AG04450 (cell line): ENCODE results near the gene ENKUR. TPM values are rescaled to one million over a fixed set of nuclear protein-coding genes. Genes with fewer than 3 reads are reported as not detected.
"Not testable (repeated sequence)": the region's sequence is repeated elsewhere in the genome, so short reads cannot be mapped to it uniquely, and the experiment has no call there.

Experiments used
- CTCF ChIA-PET: fragments of 300-600, 350-600 bp; formaldehyde crosslinking; extraction: SDS; loops from one replicate; lab custom pipeline; 2022; ENCODE audit warnings: antibody characterized with exemption, inconsistent platforms; lab: Charles Lee
- POLR2A ChIA-PET: fragments of 350-600 bp; formaldehyde crosslinking; extraction: SDS; loops from one replicate; lab custom pipeline; 2021; ENCODE audit warnings: antibody characterized with exemption, inconsistent platforms; lab: Yijun Ruan, JAX
- DNase-seq: peaks from one replicate; pipeline ENCODE4 v3.0.0-alpha.2; 2011; ENCODE audit warnings: low read depth, low spot score
- H3K27ac ChIP-seq: one replicate; pipeline ENCODE4 v1.5.1; 2012; ENCODE audit warnings: low read depth, low read length, control low read depth
- H3K27me3 ChIP-seq: one replicate; pipeline ENCODE4 v1.6.0; 2012; ENCODE audit warnings: low read length; ENCODE audit not compliant: control insufficient read depth, insufficient read depth
- H3K4me3 ChIP-seq: 2 replicates; pipeline ENCODE4 v1.5.1; 2011; ENCODE audit warnings: mild to moderate bottlenecking, low read depth, low read length, control low read depth
- H3K9me3 ChIP-seq: 2 replicates; pipeline ENCODE4 v1.5.1; 2012; ENCODE audit warnings: low read length; ENCODE audit not compliant: control insufficient read depth, insufficient read depth
- polyA plus RNA-seq: library from polyadenylated mRNA; depleted of rRNA; stranded (reverse); fragments of >200 nt; gene quantifications from 2 replicates; pipeline ENCODE4 v1.2.3, GENCODE V29; 2011
- TF ChIP-seq, protein P1 (sequence below): IDR thresholded peaks from 2 replicates; pipeline ENCODE4 v1.5.1; 2011; ENCODE audit warnings: low read depth, low read length, control low read depth, inconsistent platforms

ENKUR gene
- polyA plus RNA-seq, 1 experiment, result 0.11 TPM

DNA sequence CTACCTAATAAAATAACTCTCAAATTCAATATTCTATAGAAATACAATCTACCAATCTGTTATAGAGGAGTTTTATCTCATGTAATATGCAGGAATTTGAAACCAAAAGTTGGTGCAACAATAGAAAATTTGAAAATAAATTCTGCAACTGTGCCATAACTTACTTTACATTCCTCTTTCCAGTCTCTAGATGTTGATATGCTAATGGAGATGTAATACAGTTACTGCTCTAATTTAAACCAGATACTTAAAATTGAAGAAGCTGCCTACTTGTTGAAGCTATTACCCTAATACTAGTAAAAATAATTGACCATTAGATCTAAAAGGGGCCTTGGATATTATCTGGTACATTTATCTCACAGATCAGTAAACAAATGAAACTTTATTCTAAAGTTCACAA is 1.4 kb downstream of the ENKUR start:
- DNase-seq, result no peak
- CTCF ChIA-PET, result no interaction called here

DNA sequence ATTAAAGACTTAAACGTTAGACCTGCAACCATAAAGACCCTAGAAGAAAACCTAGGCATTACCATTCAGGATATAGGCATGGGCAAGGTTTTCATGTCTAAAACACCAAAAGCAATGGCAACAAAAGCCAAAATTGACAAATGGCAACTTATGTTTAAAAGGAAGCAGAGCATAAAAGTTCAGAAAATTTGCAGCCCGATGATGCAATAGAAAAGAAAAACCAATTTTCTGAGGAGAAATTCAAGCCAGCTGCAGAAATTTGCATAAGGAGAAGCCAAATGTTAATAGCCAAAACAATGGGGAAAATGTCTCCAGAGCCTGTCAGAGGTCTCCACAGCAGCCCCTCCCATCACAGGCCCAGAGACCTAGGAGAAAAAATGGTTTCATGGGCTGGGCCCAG is 4.4 kb downstream of the ENKUR start:
- DNase-seq, H3K27me3 ChIP-seq, H3K9me3 ChIP-seq, H3K27ac ChIP-seq, CTCF ChIA-PET, POLR2A ChIA-PET, H3K4me3 ChIP-seq: not testable (repeated sequence)

More for the DNA sequence above, 1.4 kb downstream of the ENKUR start:
- Histone ChIP-seq H3K27ac (no peak overlapping the region), H3K9me3 (no peaks in the 10 kb centered on the region), H3K27me3 (no peaks in the 10 kb centered on the region), H3K4me3 (no peak overlapping the region)
- POLR2A ChIA-PET, result no interaction called here
- TF ChIP-seq, protein P1, sequence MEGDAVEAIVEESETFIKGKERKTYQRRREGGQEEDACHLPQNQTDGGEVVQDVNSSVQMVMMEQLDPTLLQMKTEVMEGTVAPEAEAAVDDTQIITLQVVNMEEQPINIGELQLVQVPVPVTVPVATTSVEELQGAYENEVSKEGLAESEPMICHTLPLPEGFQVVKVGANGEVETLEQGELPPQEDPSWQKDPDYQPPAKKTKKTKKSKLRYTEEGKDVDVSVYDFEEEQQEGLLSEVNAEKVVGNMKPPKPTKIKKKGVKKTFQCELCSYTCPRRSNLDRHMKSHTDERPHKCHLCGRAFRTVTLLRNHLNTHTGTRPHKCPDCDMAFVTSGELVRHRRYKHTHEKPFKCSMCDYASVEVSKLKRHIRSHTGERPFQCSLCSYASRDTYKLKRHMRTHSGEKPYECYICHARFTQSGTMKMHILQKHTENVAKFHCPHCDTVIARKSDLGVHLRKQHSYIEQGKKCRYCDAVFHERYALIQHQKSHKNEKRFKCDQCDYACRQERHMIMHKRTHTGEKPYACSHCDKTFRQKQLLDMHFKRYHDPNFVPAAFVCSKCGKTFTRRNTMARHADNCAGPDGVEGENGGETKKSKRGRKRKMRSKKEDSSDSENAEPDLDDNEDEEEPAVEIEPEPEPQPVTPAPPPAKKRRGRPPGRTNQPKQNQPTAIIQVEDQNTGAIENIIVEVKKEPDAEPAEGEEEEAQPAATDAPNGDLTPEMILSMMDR, result no peak

DNA sequence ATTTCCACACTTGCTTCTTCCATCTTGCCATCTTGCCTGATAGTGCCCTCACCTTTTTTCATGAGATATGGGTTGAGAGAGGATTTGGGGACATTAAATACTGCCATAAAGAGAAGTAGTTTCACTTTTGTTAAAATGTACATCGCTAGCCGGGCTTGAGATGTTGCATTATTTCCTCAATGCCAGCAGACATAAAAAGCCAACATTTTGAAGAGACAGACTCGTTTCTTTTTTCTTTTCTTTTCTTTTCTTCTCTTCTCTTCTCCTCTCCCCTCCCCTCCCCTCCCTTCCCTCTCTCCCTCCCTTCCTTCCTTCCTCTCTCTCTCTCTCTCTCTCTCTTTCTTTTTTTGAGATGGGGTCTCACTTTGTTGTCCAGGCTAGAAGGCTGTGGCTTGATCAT is 17.9 kb downstream of the ENKUR start:
- ChIA-PET CTCF (no interaction called here), POLR2A (no interaction called here)
- Histone ChIP-seq H3K27ac (no peak overlapping the region), H3K27me3 (no peaks in the 10 kb centered on the region), H3K4me3 (no peak overlapping the region), H3K9me3 (no peaks in the 10 kb centered on the region)
- TF ChIP-seq, protein P1, result no peak
- no peak for DNase-seq

DNA sequence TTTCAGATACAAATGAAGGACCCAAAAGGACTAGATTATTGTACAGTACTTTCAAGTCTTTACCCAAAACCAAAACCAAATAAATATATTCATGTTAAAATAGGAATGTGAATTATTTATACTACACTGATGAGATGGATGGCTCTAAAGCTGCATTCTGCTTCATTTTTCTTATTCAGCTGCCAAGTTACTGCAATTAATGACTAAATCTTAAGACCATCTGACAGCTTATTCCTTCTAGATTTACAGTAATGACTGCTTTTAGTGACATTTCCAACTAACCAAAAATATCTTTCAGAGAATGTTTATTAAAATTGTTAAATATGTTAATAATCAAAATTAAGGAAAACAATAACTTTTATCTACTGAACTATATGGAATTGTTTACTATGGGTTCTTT is 20.9 kb downstream of the ENKUR start:
- CTCF ChIA-PET, result interaction anchor here (1.2 kb wide), 1 partner anchor 85 kb away, joined by 4 read pairs; no protein-coding TSS in a partner anchor
- no peak overlapping the region for H3K27ac ChIP-seq
- no peak for DNase-seq
- H3K27me3 ChIP-seq, result peaks cover 2% of the 10 kb centered on the region
- H3K9me3 ChIP-seq, result no peaks in the 10 kb centered on the region
- no peak overlapping the region for H3K4me3 ChIP-seq
- POLR2A ChIA-PET, result no interaction called here
- TF ChIP-seq, protein P1, result no peak

DNA sequence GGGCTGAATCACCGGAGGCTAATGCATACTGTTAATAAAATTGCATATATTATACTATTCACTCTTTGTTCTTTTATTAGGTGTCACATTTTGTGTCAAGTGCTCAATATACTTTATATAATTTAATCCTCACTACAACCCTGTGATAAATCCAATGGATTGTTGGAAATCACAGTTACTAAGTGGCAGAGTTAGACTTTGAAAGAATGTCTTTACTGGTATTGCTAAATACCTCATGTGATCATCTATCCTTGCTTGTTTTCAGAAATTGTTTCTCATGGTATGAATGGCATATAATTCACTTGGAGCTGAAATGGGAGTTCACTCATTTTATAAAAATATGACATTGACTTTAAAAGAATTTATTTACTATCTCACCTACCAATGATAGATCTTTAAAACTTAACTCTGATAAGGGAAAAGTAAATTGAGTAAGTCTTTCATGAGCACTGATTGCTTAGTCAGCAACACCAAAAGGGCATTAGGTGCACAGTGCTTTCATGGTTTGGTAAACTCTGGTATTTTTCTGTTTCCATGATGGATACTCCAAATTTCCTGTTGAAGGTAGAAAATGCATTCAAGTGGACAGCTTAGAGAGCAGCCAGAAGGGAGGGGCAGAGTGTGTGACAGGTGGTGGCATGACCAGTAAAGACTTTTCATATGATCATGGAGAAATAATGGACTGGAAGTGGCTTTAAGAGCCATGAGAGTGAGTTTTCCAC is 22.6 kb downstream of the ENKUR start:
- TF ChIP-seq, protein P1, result no peak
- ChIA-PET CTCF (interaction anchor here (1.0 kb wide), 1 partner anchor 88 kb away, joined by 4 read pairs; no protein-coding TSS in a partner anchor), POLR2A (no interaction called here)
- H3K9me3 ChIP-seq, result no peaks in the 10 kb centered on the region
- no peak overlapping the region for H3K4me3 ChIP-seq
- H3K27ac ChIP-seq, result no peak overlapping the region
- no peak for DNase-seq
- H3K27me3 ChIP-seq, result peaks cover 2% of the 10 kb centered on the region
